PFSK-1 (cell line): ENCODE results near the gene BDH1.

Experiments used
- POLR2AphosphoS5 ChIP-seq: IDR thresholded peaks from 2 replicates; pipeline ENCODE4 v1.6.1; 2012; ENCODE audit warnings: low read depth, mild to moderate bottlenecking, control low read depth, low read length, moderate library complexity
- SIN3A ChIP-seq: IDR thresholded peaks from 2 replicates; pipeline ENCODE4 v1.6.1; 2012; ENCODE audit warnings: mild to moderate bottlenecking, low read length, moderate library complexity, borderline replicate concordance; ENCODE audit not compliant: insufficient read depth
- TAF1 ChIP-seq: IDR thresholded peaks from 2 replicates; pipeline ENCODE4 v1.6.1; 2012; ENCODE audit warnings: low read length, control low read depth, borderline replicate concordance; ENCODE audit not compliant: insufficient read depth

DNA sequence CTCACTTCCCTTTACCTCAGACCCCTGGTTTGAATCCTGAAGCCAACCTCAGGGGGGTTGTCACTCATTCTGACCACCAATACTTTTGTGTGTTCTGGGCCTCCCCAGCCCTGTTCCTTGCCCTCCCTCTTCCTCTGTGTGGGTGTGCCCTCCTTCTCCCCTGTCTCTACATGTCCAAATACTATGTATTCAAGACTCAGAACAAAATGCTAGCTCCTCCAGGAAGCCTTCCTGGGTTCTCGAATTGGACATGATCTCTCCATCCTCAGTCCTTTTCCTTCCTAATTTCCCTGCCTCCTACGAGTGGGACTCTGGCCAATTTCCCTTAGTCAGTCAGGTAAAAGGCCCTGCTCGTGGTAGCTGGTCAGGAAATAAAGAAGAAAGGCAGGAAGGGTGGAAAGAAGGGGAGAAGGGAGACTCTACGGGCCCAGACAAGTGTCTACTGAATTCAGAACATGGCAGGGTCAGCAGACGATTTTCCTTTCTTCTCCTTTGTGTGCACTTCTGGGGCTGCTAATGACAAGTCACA is 79.7 kb downstream of the BDH1 start:
- no peak for TF ChIP-seq TAF1
- TF ChIP-seq POLR2AphosphoS5: no peak
- no peak for TF ChIP-seq SIN3A
